Heart left ventricle (tissue), 16 donors: ENCODE data around the gene CXXC5. TPM values are rescaled to one million over a fixed set of nuclear protein-coding genes. Genes with fewer than 3 reads are reported as not detected.
A peak's percentile ranks its signal among the peaks of the same experiment; 100 is the strongest.

Source experiments
- ATAC-seq, 4 donors: fragments of 200-7000 bp; cut with Tn5 transposase; one replicate each; pipeline ENCODE4 v1.9.1; 2020 to 2022; ENCODE audit warnings: moderate library complexity in 4 of 4, mild to moderate bottlenecking in 3 of 4, moderate number of reproducible peaks in 1 of 4
- DNase-seq, 5 donors: peaks; one replicate each; pipeline ENCODE4 v3.0.0-alpha.2; 2020
- H3K27ac ChIP-seq, 12 donors: fragments of 200-600 bp; sonication (generic) in 4 of 12; one replicate each; pipeline versions ENCODE4 v1.5.0 to v1.8.0; 2016 to 2022; ENCODE audit warnings: mild to moderate bottlenecking in 2 of 12
- H3K27me3 ChIP-seq, 9 donors: fragments of 200-600 bp; sonication (generic) in 2 of 9; one replicate each; pipeline versions ENCODE4 v1.5.1 to v1.8.0; 2016 to 2022; ENCODE audit warnings: mild to moderate bottlenecking in 3 of 9
- H3K36me3 ChIP-seq, 9 donors: fragments of 200-600 bp; sonication (generic) in 2 of 9; one replicate each; pipeline versions ENCODE4 v1.5.0 to v1.8.0; 2018 to 2022; ENCODE audit warnings: mild to moderate bottlenecking in 2 of 9
- H3K4me1 ChIP-seq, 12 donors: fragments of 200-600 bp; sonication (generic) in 4 of 12; one replicate each; pipeline versions ENCODE4 v1.5.0 to v1.8.0; 2016 to 2022; ENCODE audit warnings: mild to moderate bottlenecking in 3 of 12
- H3K4me3 ChIP-seq, 12 donors: fragments of 200-600 bp; sonication (generic) in 4 of 12; one replicate each; pipeline versions ENCODE4 v1.5.0 to v1.8.0; 2017 to 2022; ENCODE audit warnings: mild to moderate bottlenecking in 9 of 12, moderate library complexity in 4 of 12
- H3K9me3 ChIP-seq, 12 donors: fragments of 200-600 bp; sonication (generic) in 4 of 12; one replicate each; pipeline versions ENCODE4 v1.5.0 to v1.8.0; 2016 to 2022; ENCODE audit warnings: mild to moderate bottlenecking in 1 of 12
- POLR2A ChIP-seq, 2 donors: fragments of 450-650 bp; IDR thresholded peaks; one replicate each; pipeline ENCODE4 v1.6.1; 2017; ENCODE audit warnings: antibody characterized with exemption in 2 of 2, mild to moderate bottlenecking in 2 of 2, moderate library complexity in 2 of 2
- WGBS, 4 donors: extraction: QIAGEN DNeasy Blood & Tissue Kit in 2 of 4; methylation state at CpG; one replicate each; pipeline versions ENCODE4 v1.1.5 to v1.1.7; 2013 to 2018; 5-methylcytosine and 5-hydroxymethylcytosine counted together
- intact Hi-C, 10 donors: fragments of 100-400 bp; cut with DNase I; formaldehyde crosslinking; loops; one replicate each; pipeline versions ENCODE4 v1.11.1 to v1.14.2; 2022
- polyA plus RNA-seq, 2 donors: library from polyadenylated mRNA; stranded (reverse); fragments of 200-250 nt; gene quantifications; one replicate each; pipeline ENCODE4 v1.2.3, GENCODE V29; 2013
- total RNA-seq, 9 donors: library from RNA; depleted of rRNA in 2 of 9; stranded (reverse); fragments of >200 nt in 2 of 9; fragmentation: NEBNext Ultra II Directional in 3 of 9; extraction: Animal tissue kit (Norgen Biotek cat#: 25700) in 3 of 9; gene quantifications; one replicate each; pipeline versions ENCODE4 v1.1.0 to v1.2.4, GENCODE V29; 2016 to 2023
- TF ChIP-seq, protein P1 (sequence below), 12 donors: fragments of 200-600 bp; sonication (generic) in 4 of 12; IDR thresholded peaks; one replicate each; pipeline versions ENCODE4 v1.5.0 to v1.8.0; 2018 to 2022; ENCODE audit warnings: antibody characterized with exemption in 12 of 12, mild to moderate bottlenecking in 5 of 12
- donor health status: ischemic (EF 13 %, LVEDD 7.1; RV severe dilation, severe dysfunction).
- donor health status: healthy with polysubstance abuse.
- donor health status: DM: no; HTN: yes; CAD: no.
- donor health status: DM: no; HTN: no; CAD: no.
- donor health status: ischemic (EF 25% LVEDD 6.9; RV normal size, moderate dysfunction).
- donor health status: ischemic (EF 25% LVEDD 5.7; RV mildly dilated, moderate dysfunction).
- donor health status: healthy.
- donor health status: DM: yes; HTN: yes; CAD: no.
- donor health status: ischemic (EF 35%, LVEDD 5.7; RV mildly dilated, moderate dysfunction).
- donor health status: nonischemic (EF 11% LVEDD 7.7; RV severe dilation, severe dysfunction).
- donor health status: DM: yes; HTN: yes; CAD: no.
- donor health status: PGD.
- donor health status: ischemic (EF 29% LVEDD 5.4; RV normal size, mild dysfunction).
- donor health status: nonischemic (EF 23%, LVEDD 6.1; RV moderate dilation, normal function).

Gene CXXC5
- total and polyA plus RNA-seq, 11 donors: 29.8 to 74.6 (median 36.3) TPM

DNA sequence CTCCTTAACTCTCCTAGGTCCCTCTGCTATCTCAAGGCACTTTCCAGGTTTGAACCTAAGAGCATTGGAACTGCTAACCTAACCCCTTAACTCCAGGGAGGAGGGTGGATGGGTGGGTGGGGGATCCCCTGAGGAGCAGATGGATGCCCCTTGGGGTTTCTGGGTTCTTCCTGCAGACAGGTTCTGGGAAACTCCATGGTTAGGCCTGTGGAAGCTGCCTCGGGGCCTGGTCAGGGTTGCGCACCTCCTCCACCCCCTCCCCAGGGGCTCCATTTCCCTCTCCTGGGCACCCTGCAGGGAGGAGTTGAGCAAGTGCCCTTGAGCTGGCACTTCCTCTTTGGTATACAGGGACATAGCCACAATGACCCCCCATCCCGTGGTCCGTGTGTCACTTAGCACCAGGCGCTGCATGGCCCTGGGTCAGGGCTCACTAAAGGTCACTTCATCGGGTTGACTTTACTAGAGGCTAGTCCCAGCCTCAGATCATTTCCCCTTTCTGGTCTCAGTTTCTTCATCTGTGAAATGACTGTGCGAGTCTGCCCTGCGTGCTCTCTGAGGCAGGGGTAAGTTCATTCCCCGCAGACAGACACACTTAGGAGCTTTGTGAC is 16.0 kb downstream of the CXXC5 start:
- Histone ChIP-seq H3K36me3 (peaks cover 0 to 4% (median 0%) of the 10 kb centered on the region in 9 donors), H3K4me1 (peaks cover 14 to 98% (median 83%) of the 10 kb centered on the region in 12 donors), H3K9me3 (no peaks in the 10 kb centered on the region), H3K4me3 (no peak overlapping the region), H3K27me3 (no peaks in the 10 kb centered on the region), H3K27ac (peak overlapping the region; percentile 30 to 98 (median 94))
- 55 to 75% (median 73%) methylated on average over 7 to 9 of the region's 9 CpGs for WGBS, 4 donors
- intact Hi-C loops: no loop called here
- TF ChIP-seq, protein P1, sequence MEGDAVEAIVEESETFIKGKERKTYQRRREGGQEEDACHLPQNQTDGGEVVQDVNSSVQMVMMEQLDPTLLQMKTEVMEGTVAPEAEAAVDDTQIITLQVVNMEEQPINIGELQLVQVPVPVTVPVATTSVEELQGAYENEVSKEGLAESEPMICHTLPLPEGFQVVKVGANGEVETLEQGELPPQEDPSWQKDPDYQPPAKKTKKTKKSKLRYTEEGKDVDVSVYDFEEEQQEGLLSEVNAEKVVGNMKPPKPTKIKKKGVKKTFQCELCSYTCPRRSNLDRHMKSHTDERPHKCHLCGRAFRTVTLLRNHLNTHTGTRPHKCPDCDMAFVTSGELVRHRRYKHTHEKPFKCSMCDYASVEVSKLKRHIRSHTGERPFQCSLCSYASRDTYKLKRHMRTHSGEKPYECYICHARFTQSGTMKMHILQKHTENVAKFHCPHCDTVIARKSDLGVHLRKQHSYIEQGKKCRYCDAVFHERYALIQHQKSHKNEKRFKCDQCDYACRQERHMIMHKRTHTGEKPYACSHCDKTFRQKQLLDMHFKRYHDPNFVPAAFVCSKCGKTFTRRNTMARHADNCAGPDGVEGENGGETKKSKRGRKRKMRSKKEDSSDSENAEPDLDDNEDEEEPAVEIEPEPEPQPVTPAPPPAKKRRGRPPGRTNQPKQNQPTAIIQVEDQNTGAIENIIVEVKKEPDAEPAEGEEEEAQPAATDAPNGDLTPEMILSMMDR (IDR thresholded peaks at IDR 0.05): no peak
- no peak for TF ChIP-seq POLR2A (IDR thresholded peaks at IDR 0.05)
- ATAC-seq (no peak), DNase-seq (peak in 2 of 5 donors; percentile 59 to 68)

DNA sequence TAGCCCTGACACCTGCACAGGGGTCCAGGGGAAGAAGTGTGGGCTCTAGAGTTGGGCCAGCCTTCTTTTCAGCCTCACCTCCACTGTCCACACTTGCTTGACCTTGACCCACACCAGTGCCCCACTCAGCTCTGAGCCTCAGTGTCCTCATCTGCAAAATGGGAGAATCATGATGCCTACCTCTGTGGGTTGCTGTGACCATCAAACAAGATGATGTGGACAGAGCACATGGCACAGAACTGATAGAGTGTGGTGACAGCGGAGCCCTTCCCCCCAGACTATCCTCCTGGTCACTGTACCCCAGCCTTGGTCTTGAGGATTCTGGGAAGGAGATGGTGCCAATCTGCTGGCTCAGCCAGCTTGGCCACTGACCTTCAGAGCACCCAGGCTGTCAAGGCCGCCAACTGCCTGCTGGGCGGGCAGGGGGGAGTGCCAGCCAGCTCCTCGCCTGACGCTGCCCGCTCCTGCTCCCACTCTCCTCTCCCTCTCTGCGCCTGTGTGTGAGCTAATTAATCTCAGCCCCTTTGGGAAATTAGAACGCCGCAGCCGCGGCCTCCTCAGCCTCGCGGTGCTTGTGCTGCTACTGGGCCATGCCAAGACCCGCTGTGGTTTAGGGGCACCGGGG is 16.7 kb downstream of the CXXC5 start:
- no peak for TF ChIP-seq POLR2A (IDR thresholded peaks at IDR 0.05)
- TF ChIP-seq, protein P1 (IDR thresholded peaks at IDR 0.05): no peak
- DNase-seq: peak in 3 of 5 donors; percentile 54 to 73 (median 71)
- H3K9me3 ChIP-seq: no peaks in the 10 kb centered on the region
- H3K27me3 ChIP-seq: no peaks in the 10 kb centered on the region
- H3K27ac ChIP-seq: peak overlapping the region; percentile 30 to 98 (median 94)
- WGBS, 4 donors: 56 to 100% (median 65%) methylated on average over 2 to 15 of the region's 15 CpGs
- peaks cover 0 to 4% (median 0%) of the 10 kb centered on the region in 9 donors for H3K36me3 ChIP-seq
- peak in 3 of 4 donors; percentile 20 to 40 (median 36) for ATAC-seq
- H3K4me3 ChIP-seq: no peak overlapping the region
- intact Hi-C loops: no loop called here
- H3K4me1 ChIP-seq: peaks cover 8 to 98% (median 83%) of the 10 kb centered on the region in 12 donors

DNA sequence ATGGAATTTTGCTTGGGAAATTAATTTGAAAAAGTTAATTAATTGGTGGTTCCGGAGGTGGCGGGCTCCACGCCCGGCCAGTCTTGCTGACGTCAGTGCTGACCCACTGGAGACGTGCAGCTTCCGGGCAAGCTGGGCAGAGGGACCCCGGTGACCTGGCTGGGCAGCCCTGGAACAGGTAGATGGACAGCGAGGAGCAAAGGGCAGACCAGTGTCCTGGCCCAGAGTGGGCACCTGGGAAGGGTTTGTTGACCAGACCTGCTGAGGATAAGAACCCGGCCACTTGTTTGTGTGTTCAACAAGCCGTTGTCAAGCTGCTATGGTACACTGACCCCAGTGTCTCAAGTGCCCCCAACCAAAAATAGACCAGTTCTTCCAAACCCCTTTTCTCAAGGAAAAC is 17.5 kb downstream of the CXXC5 start:
- intact Hi-C loops: no loop called here
- peaks cover 5 to 98% (median 83%) of the 10 kb centered on the region in 12 donors for H3K4me1 ChIP-seq
- no peak for DNase-seq
- no peak for TF ChIP-seq POLR2A (IDR thresholded peaks at IDR 0.05)
- TF ChIP-seq, protein P1 (IDR thresholded peaks at IDR 0.05): no peak
- no peaks in the 10 kb centered on the region for H3K9me3 ChIP-seq
- 65 to 78% (median 73%) methylated on average over 11 of the region's 11 CpGs for WGBS, 4 donors
- peak overlapping the region; percentile 30 to 98 (median 94) for H3K27ac ChIP-seq
- no peaks in the 10 kb centered on the region for H3K27me3 ChIP-seq
- ATAC-seq: no peak
- peaks cover 0 to 4% (median 0%) of the 10 kb centered on the region in 9 donors for H3K36me3 ChIP-seq
- H3K4me3 ChIP-seq: no peak overlapping the region

DNA sequence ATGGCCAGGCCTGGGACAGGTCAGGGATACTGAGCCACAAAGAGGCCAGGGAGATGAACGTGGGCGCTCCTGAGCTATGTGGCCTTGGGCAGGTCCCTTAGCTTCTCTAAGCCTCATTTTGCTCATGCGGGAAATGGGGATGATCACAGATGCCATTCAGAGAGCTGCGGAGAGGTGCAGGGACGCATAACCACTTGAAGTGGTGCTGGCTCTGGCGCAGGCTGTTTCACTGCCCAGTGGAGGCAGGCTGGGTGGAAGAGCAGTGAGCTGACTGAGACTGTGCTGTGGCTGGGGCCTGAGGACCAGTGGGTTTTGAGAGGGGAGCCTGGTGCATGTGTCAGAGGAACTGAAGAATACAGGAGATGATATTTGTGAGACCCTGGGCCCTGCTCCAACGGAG is 18.4 kb downstream of the CXXC5 start:
- H3K36me3 ChIP-seq: peaks cover 0 to 4% (median 0%) of the 10 kb centered on the region in 9 donors
- H3K9me3 ChIP-seq: no peaks in the 10 kb centered on the region
- ATAC-seq (no peak), DNase-seq (peak in 1 of 5 donors; percentile 36)
- intact Hi-C loops: no loop called here
- peak overlapping the region in 11 of 12 donors; percentile 93 to 98 (median 94) for H3K27ac ChIP-seq
- TF ChIP-seq, protein P1 (IDR thresholded peaks at IDR 0.05): no peak
- no peak for TF ChIP-seq POLR2A (IDR thresholded peaks at IDR 0.05)
- no peaks in the 10 kb centered on the region for H3K27me3 ChIP-seq
- H3K4me3 ChIP-seq: no peak overlapping the region
- 65 to 74% (median 70%) methylated on average over 7 of the region's 7 CpGs for WGBS, 4 donors
- peaks cover 9 to 98% (median 83%) of the 10 kb centered on the region in 12 donors for H3K4me1 ChIP-seq
